MM.1S (cell line): ENCODE measurements around the gene JADE2.

Experiments
- DNase-seq: peaks from one replicate; pipeline ENCODE4 v3.0.0-alpha.2; 2015
- H2AFZ ChIP-seq: fragments of 300-600 bp; sonication (generic); 2 replicates; pipeline ENCODE4 v1.6.0; 2016; ENCODE audit warnings: antibody characterized with exemption, low read length
- H3F3A ChIP-seq: fragments of 300-600 bp; sonication (generic); 2 replicates; pipeline ENCODE4 v1.6.1; 2016; ENCODE audit warnings: mild to moderate bottlenecking, antibody characterized with exemption, low read length, moderate library complexity, mixed read lengths; ENCODE audit not compliant: insufficient read depth
- H3K27ac ChIP-seq: fragments of 300-600 bp; sonication (generic); 2 replicates; pipeline ENCODE4 v1.5.1; 2016; ENCODE audit warnings: mild to moderate bottlenecking, low read length
- H3K27me3 ChIP-seq: fragments of 300-600 bp; sonication (generic); replicated peaks from 2 replicates; pipeline ENCODE4 v1.6.0; 2016; ENCODE audit warnings: low read length; ENCODE audit not compliant: insufficient read depth
- H3K36me3 ChIP-seq: fragments of 300-600 bp; sonication (generic); replicated peaks from 2 replicates; pipeline ENCODE4 v1.6.1; 2016; ENCODE audit warnings: mild to moderate bottlenecking, low read length, mixed read lengths; ENCODE audit not compliant: insufficient read depth
- H3K4me1 ChIP-seq: fragments of 300-600 bp; sonication (generic); 2 replicates; pipeline ENCODE4 v1.6.1; 2016; ENCODE audit warnings: low read length, mixed read lengths
- H3K4me2 ChIP-seq: fragments of 300-600 bp; sonication (generic); 2 replicates; pipeline ENCODE4 v1.6.0; 2016; ENCODE audit warnings: low read depth, low read length
- H3K4me3 ChIP-seq: fragments of 300-600 bp; sonication (generic); 2 replicates; pipeline ENCODE4 v1.5.1; 2016; ENCODE audit warnings: low read length, mixed read lengths
- H3K79me2 ChIP-seq: fragments of 300-600 bp; sonication (generic); 2 replicates; pipeline ENCODE4 v1.6.1; 2016; ENCODE audit warnings: mixed run types, low read length, mixed read lengths
- H3K9ac ChIP-seq: fragments of 300-600 bp; sonication (generic); 2 replicates; pipeline ENCODE4 v1.6.1; 2016; ENCODE audit warnings: low read length, mixed read lengths
- H3K9me2 ChIP-seq: fragments of 300-600 bp; sonication (generic); replicated peaks from 2 replicates; pipeline ENCODE4 v1.6.1; 2016; ENCODE audit warnings: mild to moderate bottlenecking, low read length, mixed read lengths; ENCODE audit not compliant: insufficient read depth
- H3K9me3 ChIP-seq: fragments of 300-600 bp; sonication (generic); replicated peaks from 2 replicates; pipeline ENCODE4 v1.6.1; 2016; ENCODE audit warnings: mild to moderate bottlenecking, low read length, mixed read lengths; ENCODE audit not compliant: insufficient read depth
- H4K20me1 ChIP-seq: fragments of 300-600 bp; sonication (generic); 2 replicates; pipeline ENCODE4 v1.6.1; 2016; ENCODE audit warnings: mild to moderate bottlenecking, low read length, moderate library complexity, mixed read lengths; ENCODE audit not compliant: insufficient read depth
- EZH2 ChIP-seq: fragments of 300-600 bp; sonication (generic); optimal IDR thresholded peaks from 2 replicates; pipeline ENCODE3; 2017; ENCODE audit warnings: low read depth, mild to moderate bottlenecking, antibody characterized with exemption, low read length, mixed read lengths
- EZH2phosphoT487 ChIP-seq: fragments of 300-600 bp; sonication (generic); IDR thresholded peaks from 2 replicates; pipeline ENCODE4 v1.6.1; 2018; ENCODE audit warnings: antibody characterized with exemption, low read length
- TF ChIP-seq, protein P1 (sequence below): fragments of 300-600 bp; sonication (generic); IDR thresholded peaks from 2 replicates; pipeline ENCODE4 v1.5.1; 2016; ENCODE audit warnings: antibody characterized with exemption, low read length, mixed read lengths

Gene JADE2

DNA sequence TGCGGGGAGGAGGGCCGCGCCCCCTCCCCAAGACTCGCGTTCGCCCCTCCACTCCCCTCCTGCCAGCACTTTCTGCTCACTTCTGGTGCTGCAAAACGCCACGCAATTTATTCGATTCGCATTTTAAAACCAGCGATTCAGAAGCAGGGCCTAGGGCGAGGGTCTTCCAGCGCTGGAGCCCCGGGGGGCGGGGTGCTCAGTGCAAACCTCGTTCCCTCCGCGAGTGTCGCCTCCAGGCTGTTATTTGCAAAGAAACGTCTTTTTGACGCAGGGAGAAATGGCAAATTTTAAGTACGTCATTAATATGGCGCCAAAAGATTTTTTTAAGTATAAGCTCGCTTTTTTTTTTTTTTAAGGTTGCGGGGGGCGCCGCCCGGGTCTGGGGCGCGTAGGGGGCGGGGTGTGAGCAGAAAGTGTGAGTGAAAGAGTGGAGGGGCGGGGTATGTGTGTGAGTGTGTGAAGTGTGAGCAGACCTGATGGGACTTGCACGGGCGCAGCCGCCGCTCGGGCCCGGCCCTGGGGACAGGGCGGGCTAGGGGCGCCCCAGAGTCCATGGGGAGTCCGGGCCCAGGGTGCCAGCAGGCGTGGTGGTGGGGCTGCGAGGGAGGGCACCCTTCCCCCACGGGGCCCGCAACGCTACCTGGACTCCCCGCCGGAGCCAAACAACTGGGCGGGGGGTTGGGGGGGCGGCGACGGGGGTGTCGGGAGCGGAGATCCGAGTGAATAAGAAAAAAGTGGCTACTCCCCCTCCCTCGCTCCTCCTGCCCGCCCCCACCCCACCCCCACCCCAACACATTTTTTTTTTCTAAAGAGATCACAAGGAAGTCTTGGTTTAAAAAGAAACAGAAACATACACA, at the start of gene JADE2:
TSS of gene JADE2 (plus strand) at position 845 of the 857 bp plus-strand sequence. CDS start 10,188 bp downstream, outside the sequence.
- Histone ChIP-seq H3K9ac (peak within 1 kb of the TSS; percentile 93), H3K27ac (peak within 1 kb of the TSS; percentile 80), H3K4me2 (peak within 1 kb of the TSS; percentile 99), H3K9me3 (no peaks in the 10 kb centered on the region), H3K4me3 (peak within 1 kb of the TSS; percentile 98), H2AFZ (peak within 1 kb of the TSS; percentile 99), H3F3A (peaks cover 31% of the 10 kb centered on the region), H3K79me2 (peaks cover 31% of the 10 kb centered on the region), H3K9me2 (no peaks in the 10 kb centered on the region), H3K27me3 (peaks cover 18% of the 10 kb centered on the region; the same call in 1 of the 2 replicates), H4K20me1 (no peaks in the 10 kb centered on the region), H3K4me1 (0 out of 2 replicates have a peak, but pooled peaks cover 8% of the 10 kb centered on the region), H3K36me3 (no peaks in the 10 kb centered on the region)
- TF ChIP-seq, protein P1, sequence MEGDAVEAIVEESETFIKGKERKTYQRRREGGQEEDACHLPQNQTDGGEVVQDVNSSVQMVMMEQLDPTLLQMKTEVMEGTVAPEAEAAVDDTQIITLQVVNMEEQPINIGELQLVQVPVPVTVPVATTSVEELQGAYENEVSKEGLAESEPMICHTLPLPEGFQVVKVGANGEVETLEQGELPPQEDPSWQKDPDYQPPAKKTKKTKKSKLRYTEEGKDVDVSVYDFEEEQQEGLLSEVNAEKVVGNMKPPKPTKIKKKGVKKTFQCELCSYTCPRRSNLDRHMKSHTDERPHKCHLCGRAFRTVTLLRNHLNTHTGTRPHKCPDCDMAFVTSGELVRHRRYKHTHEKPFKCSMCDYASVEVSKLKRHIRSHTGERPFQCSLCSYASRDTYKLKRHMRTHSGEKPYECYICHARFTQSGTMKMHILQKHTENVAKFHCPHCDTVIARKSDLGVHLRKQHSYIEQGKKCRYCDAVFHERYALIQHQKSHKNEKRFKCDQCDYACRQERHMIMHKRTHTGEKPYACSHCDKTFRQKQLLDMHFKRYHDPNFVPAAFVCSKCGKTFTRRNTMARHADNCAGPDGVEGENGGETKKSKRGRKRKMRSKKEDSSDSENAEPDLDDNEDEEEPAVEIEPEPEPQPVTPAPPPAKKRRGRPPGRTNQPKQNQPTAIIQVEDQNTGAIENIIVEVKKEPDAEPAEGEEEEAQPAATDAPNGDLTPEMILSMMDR: peak; percentile 7
- TF ChIP-seq EZH2phosphoT487: no peak
- peak; percentile 75 for DNase-seq

DNA sequence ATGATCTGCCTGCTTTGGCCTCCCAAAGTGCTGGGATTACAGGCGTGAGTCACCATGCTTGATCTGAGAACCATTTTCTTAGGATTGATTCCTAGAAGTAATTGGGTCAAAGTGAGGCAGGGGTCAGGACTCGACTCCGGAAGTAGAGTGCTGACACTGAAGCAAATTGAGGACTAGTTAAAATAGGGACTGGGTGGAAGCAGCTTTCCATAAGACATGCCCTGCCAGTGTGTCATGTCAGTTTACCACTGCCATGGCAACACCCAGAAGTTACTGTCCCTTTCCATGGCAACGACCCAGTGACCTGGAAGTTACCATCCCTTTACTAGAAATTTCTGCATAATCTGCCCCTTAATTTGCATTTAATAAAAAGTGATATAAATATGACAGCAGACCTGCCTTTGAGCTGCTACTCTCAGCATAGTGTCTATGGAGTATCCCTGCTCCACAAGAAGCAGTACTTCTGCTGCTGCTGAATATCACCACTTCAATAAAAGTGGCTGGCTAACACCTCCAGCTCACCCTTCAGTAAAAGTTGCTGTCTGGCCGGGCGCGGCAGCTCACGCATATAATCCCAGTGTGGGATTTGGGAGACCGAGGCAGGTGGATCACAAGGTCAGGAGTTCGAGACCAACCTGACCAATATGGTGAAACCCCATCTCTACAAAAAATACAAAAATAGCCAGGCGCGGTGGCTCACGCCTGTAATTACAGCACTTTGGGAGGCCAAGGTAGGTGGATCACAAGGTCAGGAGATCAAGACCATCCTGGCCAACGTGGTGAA, 47.8 kb upstream of the JADE2 start:
- DNase-seq: no peak
- H3K4me3 ChIP-seq: no peak overlapping the region
- TF ChIP-seq EZH2: no peak
- TF ChIP-seq, protein P1: no peak
- no peak for TF ChIP-seq EZH2phosphoT487

DNA sequence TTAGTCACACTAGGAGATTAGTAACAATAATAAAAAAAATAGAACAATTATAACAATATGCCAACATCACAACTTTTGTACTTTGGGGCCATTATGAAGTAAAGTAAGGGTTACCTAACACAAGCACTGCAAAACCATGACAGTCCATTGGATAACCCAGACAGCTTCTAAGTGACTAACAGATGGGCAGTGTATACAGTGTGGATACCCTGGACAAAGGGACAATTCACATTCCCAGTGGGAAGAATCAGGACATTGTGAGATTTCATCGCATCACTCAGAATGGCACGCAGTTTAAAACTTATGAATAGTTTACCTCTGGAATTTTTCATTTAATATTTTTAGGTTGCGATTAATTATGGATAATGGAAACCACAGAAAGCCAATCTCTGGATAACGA, 45.6 kb upstream of the JADE2 start:
- Histone ChIP-seq H4K20me1 (no peaks in the 10 kb centered on the region), H3K27ac (no peak overlapping the region), H2AFZ (no peak overlapping the region), H3K4me2 (no peak overlapping the region), H3K9me3 (no peaks in the 10 kb centered on the region), H3K79me2 (no peaks in the 10 kb centered on the region), H3K4me1 (no peaks in the 10 kb centered on the region), H3K36me3 (no peaks in the 10 kb centered on the region), H3K9me2 (no peaks in the 10 kb centered on the region), H3K27me3 (no peaks in the 10 kb centered on the region), H3F3A (no peaks in the 10 kb centered on the region), H3K4me3 (no peak overlapping the region), H3K9ac (no peak overlapping the region)
- TF ChIP-seq, protein P1: no peak
- no peak for TF ChIP-seq EZH2
- TF ChIP-seq EZH2phosphoT487: no peak
- no peak for DNase-seq

More for the DNA sequence above, 47.8 kb upstream of the JADE2 start:
- Histone ChIP-seq H3K9ac (no peak overlapping the region), H3K79me2 (no peaks in the 10 kb centered on the region), H3F3A (no peaks in the 10 kb centered on the region), H3K36me3 (no peaks in the 10 kb centered on the region), H2AFZ (no peak overlapping the region), H4K20me1 (no peaks in the 10 kb centered on the region), H3K9me3 (no peaks in the 10 kb centered on the region), H3K4me2 (no peak overlapping the region), H3K4me1 (no peaks in the 10 kb centered on the region), H3K27me3 (no peaks in the 10 kb centered on the region), H3K27ac (no peak overlapping the region), H3K9me2 (no peaks in the 10 kb centered on the region)
